ENCODE measurements around the gene KAT8. TPM values are rescaled to one million over a fixed set of nuclear protein-coding genes. Genes with fewer than 3 reads are reported as not detected.
A peak's percentile ranks its signal among the peaks of the same experiment; 100 is the strongest.
"Not testable (repeated sequence)": the region's sequence is repeated elsewhere in the genome, so short reads cannot be mapped to it uniquely, and the experiment has no call there.

The KAT8 gene
- total RNA-seq, 1 donor from 2014 or later, result 76.6 TPM

DNA sequence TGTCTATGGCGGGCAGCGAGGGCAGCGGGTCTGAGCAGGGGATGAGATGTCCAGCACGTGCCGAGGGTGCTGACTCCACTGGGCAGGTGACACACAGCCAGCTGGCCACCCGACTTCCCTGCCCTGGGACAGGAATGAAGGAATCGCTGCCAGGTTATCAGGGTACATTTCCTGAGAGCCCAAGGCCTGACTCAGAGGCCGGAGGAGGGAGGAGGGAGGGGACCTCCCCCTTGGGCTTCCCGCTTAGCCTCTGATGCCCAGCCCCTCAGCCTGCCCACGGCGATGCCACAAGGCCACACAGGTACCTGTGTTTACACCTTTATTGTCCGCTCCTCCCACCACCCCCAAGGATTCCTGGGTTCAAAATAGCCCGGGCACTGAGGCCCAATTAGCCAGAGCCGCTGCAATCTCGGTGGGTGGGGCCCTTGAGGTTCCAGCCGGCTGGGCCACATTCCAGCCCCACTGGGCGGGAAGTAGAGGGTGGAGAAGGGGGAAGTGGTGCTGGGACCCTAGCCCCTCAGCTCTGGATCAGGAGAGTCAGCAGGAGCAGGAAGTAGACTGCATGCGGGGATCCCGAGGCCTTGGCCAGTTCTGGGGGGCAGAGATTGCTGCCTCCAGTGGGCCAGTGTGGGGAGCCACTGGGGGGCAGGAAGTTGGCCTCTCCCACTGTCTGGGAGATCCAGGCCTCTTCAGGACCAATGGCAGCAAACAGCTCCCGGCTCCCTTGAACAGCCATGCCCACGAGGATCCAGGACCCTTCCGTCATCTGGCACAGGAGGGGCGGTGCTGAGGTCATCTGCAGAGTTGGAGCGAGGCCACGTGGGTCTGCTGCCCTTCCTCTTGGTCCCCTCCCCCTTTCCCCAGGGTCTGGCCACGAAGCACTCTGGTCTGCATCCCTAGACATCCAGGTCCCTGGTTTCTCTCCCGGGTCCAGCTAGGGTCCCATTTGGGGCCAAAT, 21.4 kb downstream of the KAT8 start:
- H3K36me3 ChIP-seq, result no peaks in the 10 kb centered on the region
- H3K4me3 ChIP-seq, result peak overlapping the region in 1 of 2 donors; percentile 8
- H3K9me3 ChIP-seq, result no peaks in the 10 kb centered on the region
- TF ChIP-seq POLR2AphosphoS5 (IDR thresholded peaks at IDR 0.05; ENCODE audit: insufficient read depth in 1 of 2, low read depth in 1 of 2) (peak; percentile 19 to 62), POLR2A (IDR thresholded peaks at IDR 0.05) (no peak)
- intact Hi-C loops (cut with DNase I), result no loop called here
- H3K27me3 ChIP-seq, result no peaks in the 10 kb centered on the region
- peaks cover 44% of the 10 kb centered on the region for H3K4me1 ChIP-seq
- DNase-seq (ENCODE audit: extremely low spot score in 2 of 2), result peak in 1 of 2 donors; percentile 85
- H3K27ac ChIP-seq, result peak overlapping the region; percentile 67

DNA sequence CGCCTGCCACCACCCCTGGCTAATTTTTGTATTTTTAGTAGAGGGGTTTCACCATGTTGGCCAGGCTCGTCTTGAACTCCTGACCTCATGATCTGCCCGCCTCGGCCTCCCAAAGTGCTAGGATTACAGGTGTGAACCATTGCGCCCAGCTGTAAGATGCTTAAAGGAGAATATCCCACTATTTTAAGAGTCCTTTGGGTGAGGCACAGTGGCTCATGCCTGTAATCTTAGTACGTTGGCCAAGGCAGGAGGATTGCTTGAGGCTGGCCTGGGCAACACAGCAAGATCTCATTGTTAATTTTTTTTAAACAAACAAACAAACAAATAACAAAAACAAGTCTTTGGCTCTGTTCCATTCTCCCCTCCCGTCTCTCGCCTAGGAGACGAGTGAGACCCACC, 23.6 kb downstream of the KAT8 start:
- DNase-seq (ENCODE audit: extremely low spot score in 2 of 2); H3K27me3 ChIP-seq; H3K9me3 ChIP-seq; H3K4me3 ChIP-seq; H3K36me3 ChIP-seq: not testable (repeated sequence)
- peak overlapping the region; percentile 87 for H3K27ac ChIP-seq
- intact Hi-C loops (cut with DNase I), result loop anchor here (5.0 to 10.0 kb wide), 3 partner anchors 56 to 154 kb away; partner anchors contain the start of genes HSD3B7, PRSS53 and STX4
- peaks cover 39% of the 10 kb centered on the region for H3K4me1 ChIP-seq

DNA sequence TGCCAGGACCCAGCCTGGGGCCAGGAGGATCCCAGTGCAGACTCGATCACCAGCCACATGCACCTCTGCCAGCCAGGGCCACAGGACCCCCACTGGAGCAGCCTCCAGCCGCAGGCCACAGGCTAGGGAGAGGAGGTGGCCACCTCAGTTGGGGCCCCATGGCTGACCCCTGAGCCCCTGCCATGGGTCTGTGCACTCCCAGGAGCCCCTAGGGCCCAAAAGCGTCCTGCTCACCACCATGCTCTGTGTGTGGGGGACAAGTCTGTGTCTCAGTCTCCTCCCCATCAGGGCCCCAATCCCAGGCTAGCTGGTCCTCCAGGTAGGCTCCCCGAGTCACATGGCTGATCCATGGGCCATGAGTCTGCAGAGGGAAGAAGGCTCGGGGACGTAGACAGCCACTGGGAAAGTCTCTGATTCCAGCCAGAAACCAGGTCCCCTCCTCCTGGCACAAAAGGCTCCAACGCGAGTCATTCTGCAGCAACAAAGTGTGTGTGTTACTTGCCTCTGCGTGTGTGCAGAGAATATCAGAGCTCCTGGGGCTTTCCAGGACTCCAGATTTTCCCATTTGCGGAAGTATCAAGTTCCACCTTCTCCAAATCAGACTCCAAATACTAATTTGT, 24.1 kb downstream of the KAT8 start:
- peak overlapping the region; percentile 33 to 51 for H3K4me3 ChIP-seq
- H3K27me3 ChIP-seq, result no peaks in the 10 kb centered on the region
- TF ChIP-seq POLR2A (IDR thresholded peaks at IDR 0.05), result no peak
- TF ChIP-seq, protein P1, sequence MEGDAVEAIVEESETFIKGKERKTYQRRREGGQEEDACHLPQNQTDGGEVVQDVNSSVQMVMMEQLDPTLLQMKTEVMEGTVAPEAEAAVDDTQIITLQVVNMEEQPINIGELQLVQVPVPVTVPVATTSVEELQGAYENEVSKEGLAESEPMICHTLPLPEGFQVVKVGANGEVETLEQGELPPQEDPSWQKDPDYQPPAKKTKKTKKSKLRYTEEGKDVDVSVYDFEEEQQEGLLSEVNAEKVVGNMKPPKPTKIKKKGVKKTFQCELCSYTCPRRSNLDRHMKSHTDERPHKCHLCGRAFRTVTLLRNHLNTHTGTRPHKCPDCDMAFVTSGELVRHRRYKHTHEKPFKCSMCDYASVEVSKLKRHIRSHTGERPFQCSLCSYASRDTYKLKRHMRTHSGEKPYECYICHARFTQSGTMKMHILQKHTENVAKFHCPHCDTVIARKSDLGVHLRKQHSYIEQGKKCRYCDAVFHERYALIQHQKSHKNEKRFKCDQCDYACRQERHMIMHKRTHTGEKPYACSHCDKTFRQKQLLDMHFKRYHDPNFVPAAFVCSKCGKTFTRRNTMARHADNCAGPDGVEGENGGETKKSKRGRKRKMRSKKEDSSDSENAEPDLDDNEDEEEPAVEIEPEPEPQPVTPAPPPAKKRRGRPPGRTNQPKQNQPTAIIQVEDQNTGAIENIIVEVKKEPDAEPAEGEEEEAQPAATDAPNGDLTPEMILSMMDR (IDR thresholded peaks at IDR 0.05), result no peak
- TF ChIP-seq POLR2AphosphoS5 (IDR thresholded peaks at IDR 0.05; ENCODE audit: insufficient read depth in 1 of 2, low read depth in 1 of 2), result no peak
- H3K4me1 ChIP-seq, result peaks cover 39% of the 10 kb centered on the region
- H3K9me3 ChIP-seq, result no peaks in the 10 kb centered on the region
- no peaks in the 10 kb centered on the region for H3K36me3 ChIP-seq
- intact Hi-C loops (cut with DNase I), result loop anchor here (2.0 to 10.0 kb wide), 4 partner anchors 37 to 154 kb away; partner anchors contain the start of genes HSD3B7, PRSS53 and STX4
- H3K27ac ChIP-seq, result peak overlapping the region; percentile 87
- DNase-seq (ENCODE audit: extremely low spot score in 2 of 2), result peak in 1 of 2 donors; percentile 92

DNA sequence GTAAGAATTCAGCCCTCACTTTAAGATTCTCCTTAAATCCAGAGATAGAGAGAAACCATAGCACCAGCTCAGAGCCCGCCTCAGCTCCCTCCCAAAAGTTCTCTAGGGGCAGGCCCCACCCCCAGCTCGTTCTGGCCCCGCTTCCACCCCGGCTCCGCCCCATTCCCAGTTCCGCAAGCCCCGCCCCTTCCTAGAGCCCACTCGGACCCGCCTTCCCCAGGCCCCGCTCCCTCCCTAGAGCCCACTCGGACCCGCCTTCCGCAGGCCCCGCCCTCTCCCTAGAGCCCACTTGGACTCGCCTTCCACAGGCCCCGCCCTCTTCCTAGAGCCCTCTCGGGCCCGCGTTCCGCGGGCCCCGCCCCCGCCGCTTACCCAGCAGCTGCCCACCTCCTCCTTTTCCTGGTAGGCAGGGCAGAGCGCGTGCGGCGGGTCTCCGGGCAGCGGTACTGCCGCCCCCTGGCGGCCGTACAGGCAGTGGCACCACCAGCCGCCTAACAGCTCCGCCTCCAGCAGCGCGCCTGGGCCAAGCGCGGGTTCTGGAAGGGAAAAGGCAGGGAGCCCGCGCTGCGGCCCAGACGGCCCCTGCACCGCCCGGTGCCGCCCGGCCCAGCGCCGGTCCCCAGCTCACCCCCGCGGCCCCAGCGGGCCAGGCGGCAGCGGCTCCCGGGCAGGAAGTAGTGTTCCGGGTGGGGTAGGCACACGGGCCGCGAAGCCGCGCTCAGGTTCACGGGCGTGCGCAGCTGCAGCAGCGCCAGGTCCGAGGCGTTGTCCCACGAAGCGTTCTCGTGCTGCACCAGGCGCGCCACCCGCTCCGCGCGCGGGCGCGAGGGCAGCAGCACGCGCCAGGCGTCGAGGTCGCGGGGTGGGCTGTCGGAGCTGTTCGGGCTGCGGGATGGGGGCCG, 24.9 kb downstream of the KAT8 start:
- H3K4me3 ChIP-seq, result peak overlapping the region; percentile 51 to 70
- DNase-seq (ENCODE audit: extremely low spot score in 2 of 2), result peak; percentile 99 to 100
- H3K4me1 ChIP-seq, result peaks cover 39% of the 10 kb centered on the region
- no peaks in the 10 kb centered on the region for H3K9me3 ChIP-seq
- no peaks in the 10 kb centered on the region for H3K36me3 ChIP-seq
- intact Hi-C loops (cut with DNase I), result loop anchor here (2.0 to 10.0 kb wide), 4 partner anchors 36 to 155 kb away; partner anchors contain the start of genes HSD3B7, PRSS53 and STX4
- H3K27ac ChIP-seq, result peak overlapping the region; percentile 87
- no peaks in the 10 kb centered on the region for H3K27me3 ChIP-seq
- TF ChIP-seq, protein P1 (IDR thresholded peaks at IDR 0.05), result peak; percentile 96 to 97 (median 97)
- peak; percentile 68 to 78 for TF ChIP-seq POLR2AphosphoS5 (IDR thresholded peaks at IDR 0.05; ENCODE audit: insufficient read depth in 1 of 2, low read depth in 1 of 2)
- TF ChIP-seq POLR2A (IDR thresholded peaks at IDR 0.05), result peak in 1 of 2 donors; percentile 18

DNA sequence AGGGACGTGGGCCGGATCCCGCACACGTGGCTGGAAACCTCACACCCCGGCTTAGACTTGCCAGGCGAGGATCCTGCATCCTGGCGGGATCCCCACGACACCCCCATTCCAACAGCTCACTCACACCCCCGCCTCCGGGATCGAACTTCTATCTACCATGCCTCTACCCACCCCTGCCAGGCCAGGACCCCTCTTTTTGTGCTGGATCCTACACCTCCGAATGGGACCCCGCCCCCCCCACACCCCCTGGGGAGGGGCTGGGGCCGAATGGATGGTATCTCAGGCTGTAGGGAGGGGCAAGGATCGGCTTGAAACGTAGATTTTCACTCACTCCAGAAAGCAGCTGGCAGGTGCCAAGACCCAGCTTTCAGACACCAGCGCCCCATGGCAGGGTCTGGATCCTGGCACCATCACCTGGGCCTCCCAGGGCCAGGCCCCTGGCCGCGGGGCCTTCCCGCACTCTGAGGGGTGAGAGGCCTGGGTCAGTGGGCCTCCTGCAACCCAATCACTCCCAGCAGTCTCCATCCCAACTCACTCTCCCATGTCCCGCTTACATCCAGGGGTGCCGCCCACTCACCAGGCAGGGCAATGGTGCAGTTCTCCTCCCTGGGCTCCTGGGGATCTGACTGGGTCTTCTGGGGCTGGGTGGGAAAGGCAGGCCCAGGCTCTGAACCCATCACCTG, 25.7 kb downstream of the KAT8 start:
- no peaks in the 10 kb centered on the region for H3K36me3 ChIP-seq
- peak overlapping the region; percentile 51 to 70 for H3K4me3 ChIP-seq
- intact Hi-C loops (cut with DNase I), result loop anchor here (2.0 to 10.0 kb wide), 4 partner anchors 36 to 156 kb away; partner anchors contain the start of genes HSD3B7, PRSS53 and STX4
- peaks cover 38% of the 10 kb centered on the region for H3K4me1 ChIP-seq
- no peaks in the 10 kb centered on the region for H3K27me3 ChIP-seq
- DNase-seq (ENCODE audit: extremely low spot score in 2 of 2), result peak in 1 of 2 donors; percentile 88
- peak overlapping the region; percentile 87 for H3K27ac ChIP-seq
- H3K9me3 ChIP-seq, result no peaks in the 10 kb centered on the region
- TF ChIP-seq, protein P1 (IDR thresholded peaks at IDR 0.05), result no peak
- no peak for TF ChIP-seq POLR2AphosphoS5 (IDR thresholded peaks at IDR 0.05; ENCODE audit: insufficient read depth in 1 of 2, low read depth in 1 of 2)
- no peak for TF ChIP-seq POLR2A (IDR thresholded peaks at IDR 0.05)

Data from vagina (tissue), 2 donors.